GM13977 (cell line): ENCODE measurements around the gene SLC41A3.
"Not testable (repeated sequence)": the region's sequence is repeated elsewhere in the genome, so short reads cannot be mapped to it uniquely, and the experiment has no call there.

Source experiments
- DNase-seq: peaks from one replicate; pipeline ENCODE4 v3.0.0; 2012; ENCODE audit warnings: low spot score
- CTCF ChIP-seq: IDR thresholded peaks from 2 replicates; pipeline ENCODE4 v1.5.1; 2012; ENCODE audit warnings: mild to moderate bottlenecking, control low read depth; ENCODE audit not compliant: insufficient read depth; ENCODE audit errors: extremely low read depth, missing control alignments
- in situ Hi-C: fragments of 300-500 bp; cut with MboI; formaldehyde crosslinking; loops from one replicate; pipeline ENCODE4 v1.12.0; 2022; ENCODE audit warnings: low sequenced_read_pairs, low pct_unique_long_range_greater_than_20kb, mixed read lengths, inconsistent platforms; ENCODE audit not compliant: unreplicated experiment

SLC41A3 gene

GRCh38 chr3:126003447-126004190 lies 80.3 kb downstream of the SLC41A3 start:
- in situ Hi-C loops = no loop called here
- no peak for DNase-seq
- TF ChIP-seq CTCF = no peak

- in situ Hi-C loops = no loop called here
Observed at GRCh38 chr3:126002189-126002588, 81.7 kb downstream of the SLC41A3 start.

GRCh38 chr3:125996751-125997150 lies 87.2 kb downstream of the SLC41A3 start:
- in situ Hi-C loops, DNase-seq: not testable (repeated sequence)

More at GRCh38 chr3:126002189-126002588, 81.7 kb downstream of the SLC41A3 start:
- no peak for TF ChIP-seq CTCF
- DNase-seq = no peak

GRCh38 chr3:125990253-125990970 lies 93.5 kb downstream of the SLC41A3 start:
- DNase-seq = peak; percentile 70
- in situ Hi-C loops = no loop called here
- no peak for TF ChIP-seq CTCF

GRCh38 chr3:125984951-125985350 lies 99.0 kb downstream of the SLC41A3 start:
- DNase-seq, in situ Hi-C loops: not testable (repeated sequence)

GRCh38 chr3:125977104-125977503 lies 106.8 kb downstream of the SLC41A3 start:
- DNase-seq, in situ Hi-C loops: not testable (repeated sequence)

- in situ Hi-C loops, DNase-seq: not testable (repeated sequence)
Observed at GRCh38 chr3:125976003-125976390, 107.9 kb downstream of the SLC41A3 start.

- DNase-seq, in situ Hi-C loops: not testable (repeated sequence)
Observed at GRCh38 chr3:125975245-125976002, 108.5 kb downstream of the SLC41A3 start.
